ENCODE measurements around the gene MEPE. TPM values are rescaled to one million over a fixed set of nuclear protein-coding genes. Genes with fewer than 3 reads are reported as not detected.
A peak's percentile ranks its signal among the peaks of the same experiment; 100 is the strongest.

MEPE gene
- total and polyA plus RNA-seq, 12 donors: not detected

DNA sequence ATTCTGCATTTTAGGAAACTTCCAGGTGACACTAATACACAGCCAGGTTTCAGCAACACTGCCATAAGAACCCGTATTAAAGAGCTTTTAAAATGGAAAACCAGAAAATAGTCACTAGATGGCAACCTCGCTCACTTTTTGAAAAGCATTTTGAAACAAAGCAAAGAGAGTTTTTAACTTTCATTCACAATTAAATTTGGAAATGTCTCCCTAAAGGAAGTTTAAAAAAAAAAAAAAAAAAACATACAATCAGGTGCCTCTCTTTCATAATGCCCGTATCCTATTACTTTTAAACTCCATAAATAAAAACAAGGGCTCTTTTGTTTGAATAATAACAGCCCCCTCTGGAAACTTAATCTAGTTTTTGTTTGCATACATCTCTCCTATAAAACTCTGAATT lies 20.3 kb downstream of the MEPE start:
- Histone ChIP-seq H3K36me3 (replicated peaks in 1 of 2) (no peaks in the 10 kb centered on the region), H3K27ac (no peak overlapping the region), H3K4me3 (no peak overlapping the region), H3K4me1 (replicated peaks in 1 of 2) (peaks cover 11 to 12% of the 10 kb centered on the region in 2 donors), H3K9me3 (replicated peaks in 1 of 3) (no peaks in the 10 kb centered on the region), H3K27me3 (no peaks in the 10 kb centered on the region)
- intact Hi-C loops (cut with DNase I): loop anchor here (5.0 to 10.0 kb wide), 2 partner anchors 359 to 362 kb away; no protein-coding TSS in a partner anchor
- TF ChIP-seq POLR2A (IDR thresholded peaks at IDR 0.05): no peak
- TF ChIP-seq, protein P1, sequence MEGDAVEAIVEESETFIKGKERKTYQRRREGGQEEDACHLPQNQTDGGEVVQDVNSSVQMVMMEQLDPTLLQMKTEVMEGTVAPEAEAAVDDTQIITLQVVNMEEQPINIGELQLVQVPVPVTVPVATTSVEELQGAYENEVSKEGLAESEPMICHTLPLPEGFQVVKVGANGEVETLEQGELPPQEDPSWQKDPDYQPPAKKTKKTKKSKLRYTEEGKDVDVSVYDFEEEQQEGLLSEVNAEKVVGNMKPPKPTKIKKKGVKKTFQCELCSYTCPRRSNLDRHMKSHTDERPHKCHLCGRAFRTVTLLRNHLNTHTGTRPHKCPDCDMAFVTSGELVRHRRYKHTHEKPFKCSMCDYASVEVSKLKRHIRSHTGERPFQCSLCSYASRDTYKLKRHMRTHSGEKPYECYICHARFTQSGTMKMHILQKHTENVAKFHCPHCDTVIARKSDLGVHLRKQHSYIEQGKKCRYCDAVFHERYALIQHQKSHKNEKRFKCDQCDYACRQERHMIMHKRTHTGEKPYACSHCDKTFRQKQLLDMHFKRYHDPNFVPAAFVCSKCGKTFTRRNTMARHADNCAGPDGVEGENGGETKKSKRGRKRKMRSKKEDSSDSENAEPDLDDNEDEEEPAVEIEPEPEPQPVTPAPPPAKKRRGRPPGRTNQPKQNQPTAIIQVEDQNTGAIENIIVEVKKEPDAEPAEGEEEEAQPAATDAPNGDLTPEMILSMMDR (IDR thresholded peaks at IDR 0.05): peak in 5 of 6 experiments; percentile 45 to 68 (median 62)
- no peak for DNase-seq
- WGBS, 4 donors: 0 to 1% (median 0%) methylated on average over 3 of the region's 3 CpGs

DNA sequence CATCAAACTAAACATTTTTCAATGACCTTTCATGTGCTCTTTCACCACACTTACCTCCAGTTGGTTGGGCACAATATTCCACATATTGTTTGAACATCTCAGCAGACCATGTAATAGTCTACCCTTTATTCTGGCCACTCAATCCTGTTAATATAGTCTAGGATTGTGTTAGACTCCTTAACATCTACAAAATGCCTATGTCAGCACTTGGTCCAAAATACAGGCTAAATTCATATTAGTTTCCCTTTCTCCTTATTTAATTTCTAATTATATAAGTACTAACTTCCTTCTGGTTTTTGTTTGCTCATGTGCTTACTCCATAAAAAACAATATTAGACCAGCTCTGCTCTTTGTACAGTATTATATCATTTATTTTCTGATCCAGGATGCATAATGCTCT lies 21.1 kb downstream of the MEPE start:
- Histone ChIP-seq H3K27me3 (no peaks in the 10 kb centered on the region), H3K27ac (no peak overlapping the region), H3K4me3 (no peak overlapping the region), H3K4me1 (replicated peaks in 1 of 2) (peaks cover 6 to 8% of the 10 kb centered on the region in 2 donors), H3K36me3 (replicated peaks in 1 of 2) (no peaks in the 10 kb centered on the region), H3K9me3 (replicated peaks in 1 of 3) (no peaks in the 10 kb centered on the region)
- intact Hi-C loops (cut with DNase I): loop anchor here (5.0 to 10.0 kb wide), 2 partner anchors 358 to 361 kb away; no protein-coding TSS in a partner anchor
- TF ChIP-seq, protein P1 (IDR thresholded peaks at IDR 0.05): no peak
- TF ChIP-seq POLR2A (IDR thresholded peaks at IDR 0.05): no peak
- no peak for DNase-seq

DNA sequence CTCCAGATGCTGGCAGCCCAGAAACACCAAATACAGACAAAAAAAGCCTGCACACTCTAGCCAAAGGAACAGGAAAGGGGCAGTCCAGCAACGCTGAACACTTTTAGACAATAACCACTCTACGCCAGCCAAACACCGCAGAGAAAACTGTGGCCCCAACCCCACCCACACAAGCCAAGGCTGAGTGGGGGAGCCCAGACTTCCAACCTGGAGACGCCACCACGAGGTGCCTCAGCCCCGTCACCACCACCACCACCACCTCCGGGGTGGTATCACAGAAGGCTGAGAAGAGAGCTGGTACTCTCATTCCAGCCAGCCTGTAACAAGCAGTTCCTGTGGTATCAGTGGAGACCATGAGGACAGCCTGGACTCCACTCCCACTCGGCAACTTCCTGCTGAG lies 22.8 kb downstream of the MEPE start:
- H3K9me3 ChIP-seq (replicated peaks in 1 of 3): no peaks in the 10 kb centered on the region
- WGBS, 4 donors: 70 to 81% (median 77%) methylated on average over 4 to 8 of the region's 8 CpGs

DNA sequence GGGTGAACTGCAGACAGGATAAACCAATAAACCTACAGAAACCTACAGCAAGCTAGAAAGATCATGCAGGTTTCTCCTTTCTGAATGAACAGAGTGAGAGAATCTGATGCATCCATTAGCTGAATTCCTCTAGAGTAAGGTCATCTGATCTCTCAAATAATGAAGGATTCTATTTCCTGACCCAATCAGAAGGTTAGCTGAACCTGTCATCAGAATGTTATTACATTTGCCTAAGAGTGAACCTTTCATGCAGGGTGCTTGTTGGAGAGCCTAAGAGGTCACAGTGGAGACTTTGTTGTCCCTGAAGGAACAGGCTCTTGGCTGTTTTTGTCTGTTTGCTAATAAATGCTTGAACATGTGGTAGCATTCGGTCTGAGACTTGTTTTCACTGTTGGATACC lies 24.0 kb downstream of the MEPE start:
- DNase-seq: no peak
- H3K9me3 ChIP-seq (replicated peaks in 1 of 3): no peaks in the 10 kb centered on the region
- H3K4me1 ChIP-seq (replicated peaks in 1 of 2): no peaks in the 10 kb centered on the region
- TF ChIP-seq, protein P1 (IDR thresholded peaks at IDR 0.05): no peak
- TF ChIP-seq POLR2A (IDR thresholded peaks at IDR 0.05): no peak
- 60 to 76% (median 63%) methylated on average over 1 of the region's 1 CpG for WGBS, 4 donors
- H3K36me3 ChIP-seq (replicated peaks in 1 of 2): no peaks in the 10 kb centered on the region
- H3K4me3 ChIP-seq: no peak overlapping the region
- intact Hi-C loops (cut with DNase I): loop anchor here (5.0 to 10.0 kb wide), 2 partner anchors 115 to 358 kb away; no protein-coding TSS in a partner anchor
- no peaks in the 10 kb centered on the region for H3K27me3 ChIP-seq
- H3K27ac ChIP-seq: no peak overlapping the region

More for the DNA sequence above, 22.8 kb downstream of the MEPE start:
- H3K27me3 ChIP-seq: no peaks in the 10 kb centered on the region
- no peaks in the 10 kb centered on the region for H3K36me3 ChIP-seq (replicated peaks in 1 of 2)
- H3K27ac ChIP-seq: no peak overlapping the region
- TF ChIP-seq, protein P1 (IDR thresholded peaks at IDR 0.05): no peak
- no peak for TF ChIP-seq POLR2A (IDR thresholded peaks at IDR 0.05)
- DNase-seq: no peak
- no peaks in the 10 kb centered on the region for H3K4me1 ChIP-seq (replicated peaks in 1 of 2)
- intact Hi-C loops (cut with DNase I): loop anchor here (5.0 to 10.0 kb wide), 2 partner anchors 117 to 359 kb away; no protein-coding TSS in a partner anchor
- no peak overlapping the region for H3K4me3 ChIP-seq

Data from adrenal gland (tissue), 12 donors.